ENCODE measurements around the gene CCDC73. TPM values are rescaled to one million over a fixed set of nuclear protein-coding genes. Genes with fewer than 3 reads are reported as not detected.

The CCDC73 gene
- total RNA-seq, 1 experiment from 2014 or later = not detected

DNA sequence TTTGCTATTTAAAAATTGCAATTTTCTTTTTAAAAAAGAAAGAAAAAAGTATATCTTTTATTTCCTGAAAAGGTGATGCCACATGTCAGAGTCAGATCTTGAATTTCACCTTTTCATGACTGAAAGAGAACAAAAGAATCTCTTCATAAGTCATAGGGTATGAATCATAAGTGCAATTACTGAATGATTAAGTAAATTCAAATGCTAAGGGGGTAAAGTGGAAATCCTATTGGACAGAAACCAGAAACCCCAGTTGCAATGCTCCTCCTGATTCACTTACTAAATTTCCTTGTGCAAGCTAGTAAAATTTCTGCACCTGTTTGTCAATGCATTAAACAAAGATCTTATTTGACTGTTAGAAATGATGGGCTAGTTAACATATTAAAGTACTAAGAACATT, 27.1 kb upstream of the CCDC73 start:
- Histone ChIP-seq H3K9me2 (ENCODE audit: insufficient read depth) (no peaks in the 10 kb centered on the region), H2AFZ (no peak overlapping the region), H3K27me3 (ENCODE audit: insufficient read depth, low read depth) (no peaks in the 10 kb centered on the region), H4K20me1 (ENCODE audit: insufficient read depth) (no peaks in the 10 kb centered on the region), H3K27ac (peak overlapping the region; percentile 49), H3K9me3 (ENCODE audit: insufficient read depth, low read depth) (peaks cover 8% of the 10 kb centered on the region; the same call in 1 of the 2 replicates), H3F3A (ENCODE audit: insufficient read depth, low read depth) (peaks cover 15% of the 10 kb centered on the region), H3K4me2 (peak overlapping the region; percentile 46), H3K36me3 (ENCODE audit: low read depth) (no peaks in the 10 kb centered on the region), H3K4me3 (no peak overlapping the region), H3K4me1 (replicated peaks; ENCODE audit: insufficient read depth) (peaks cover 41% of the 10 kb centered on the region), H3K79me2 (ENCODE audit: low read depth) (no peaks in the 10 kb centered on the region)
- ChIA-PET CTCF (no interaction called here), POLR2A (ENCODE audit: unreplicated experiment) (no interaction called here)
- intact Hi-C loops (cut with micrococcal nuclease; ENCODE audit: unreplicated experiment) = no loop called here
- BruUV-seq (replicated peaks) = no TSS peak
- TF ChIP-seq, protein P1, sequence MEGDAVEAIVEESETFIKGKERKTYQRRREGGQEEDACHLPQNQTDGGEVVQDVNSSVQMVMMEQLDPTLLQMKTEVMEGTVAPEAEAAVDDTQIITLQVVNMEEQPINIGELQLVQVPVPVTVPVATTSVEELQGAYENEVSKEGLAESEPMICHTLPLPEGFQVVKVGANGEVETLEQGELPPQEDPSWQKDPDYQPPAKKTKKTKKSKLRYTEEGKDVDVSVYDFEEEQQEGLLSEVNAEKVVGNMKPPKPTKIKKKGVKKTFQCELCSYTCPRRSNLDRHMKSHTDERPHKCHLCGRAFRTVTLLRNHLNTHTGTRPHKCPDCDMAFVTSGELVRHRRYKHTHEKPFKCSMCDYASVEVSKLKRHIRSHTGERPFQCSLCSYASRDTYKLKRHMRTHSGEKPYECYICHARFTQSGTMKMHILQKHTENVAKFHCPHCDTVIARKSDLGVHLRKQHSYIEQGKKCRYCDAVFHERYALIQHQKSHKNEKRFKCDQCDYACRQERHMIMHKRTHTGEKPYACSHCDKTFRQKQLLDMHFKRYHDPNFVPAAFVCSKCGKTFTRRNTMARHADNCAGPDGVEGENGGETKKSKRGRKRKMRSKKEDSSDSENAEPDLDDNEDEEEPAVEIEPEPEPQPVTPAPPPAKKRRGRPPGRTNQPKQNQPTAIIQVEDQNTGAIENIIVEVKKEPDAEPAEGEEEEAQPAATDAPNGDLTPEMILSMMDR (conservative IDR thresholded peaks at IDR 0.05) = no peak
- no peak for TF ChIP-seq EZH2 (IDR thresholded peaks at IDR 0.05; ENCODE audit: low read depth)
- peak in 1 of 2 experiments; percentile 95 for DNase-seq

DNA sequence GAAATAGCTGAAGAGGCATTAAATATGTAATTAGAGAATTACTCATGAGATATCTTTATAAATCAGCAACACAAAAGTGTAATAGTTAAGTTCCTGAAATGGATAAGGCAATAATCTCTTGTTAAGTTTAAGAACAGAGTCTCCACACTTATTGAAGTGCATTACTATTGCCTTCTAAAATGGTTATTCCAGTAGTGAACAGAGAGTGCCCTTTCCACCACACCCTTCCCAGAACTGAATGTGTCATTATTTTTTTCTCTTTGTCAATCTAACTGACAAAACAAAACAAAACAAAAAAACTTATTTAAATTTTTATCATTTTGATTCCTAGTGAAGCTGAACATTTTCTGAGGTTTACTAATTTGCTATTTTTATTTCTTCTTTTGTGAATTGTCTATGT, 26.0 kb upstream of the CCDC73 start:
- Histone ChIP-seq H3K9me2 (ENCODE audit: insufficient read depth) (no peaks in the 10 kb centered on the region), H3F3A (ENCODE audit: insufficient read depth, low read depth) (peaks cover 15% of the 10 kb centered on the region), H3K27ac (peak overlapping the region; percentile 49), H3K79me2 (ENCODE audit: low read depth) (no peaks in the 10 kb centered on the region), H3K36me3 (ENCODE audit: low read depth) (no peaks in the 10 kb centered on the region), H3K27me3 (ENCODE audit: insufficient read depth, low read depth) (no peaks in the 10 kb centered on the region), H3K9me3 (ENCODE audit: insufficient read depth, low read depth) (peaks cover 8% of the 10 kb centered on the region; the same call in 1 of the 2 replicates), H3K4me3 (no peak overlapping the region), H4K20me1 (ENCODE audit: insufficient read depth) (no peaks in the 10 kb centered on the region), H2AFZ (no peak overlapping the region), H3K4me2 (no peak overlapping the region), H3K4me1 (replicated peaks; ENCODE audit: insufficient read depth) (peaks cover 41% of the 10 kb centered on the region)
- BruUV-seq (replicated peaks) = no TSS peak
- POLR2A ChIA-PET (ENCODE audit: unreplicated experiment) = no interaction called here
- intact Hi-C loops (cut with micrococcal nuclease; ENCODE audit: unreplicated experiment) = no loop called here
- CTCF ChIA-PET = no interaction called here
- TF ChIP-seq, protein P1 (conservative IDR thresholded peaks at IDR 0.05) = no peak
- TF ChIP-seq EZH2 (IDR thresholded peaks at IDR 0.05; ENCODE audit: low read depth) = no peak
- no peak for DNase-seq

DNA sequence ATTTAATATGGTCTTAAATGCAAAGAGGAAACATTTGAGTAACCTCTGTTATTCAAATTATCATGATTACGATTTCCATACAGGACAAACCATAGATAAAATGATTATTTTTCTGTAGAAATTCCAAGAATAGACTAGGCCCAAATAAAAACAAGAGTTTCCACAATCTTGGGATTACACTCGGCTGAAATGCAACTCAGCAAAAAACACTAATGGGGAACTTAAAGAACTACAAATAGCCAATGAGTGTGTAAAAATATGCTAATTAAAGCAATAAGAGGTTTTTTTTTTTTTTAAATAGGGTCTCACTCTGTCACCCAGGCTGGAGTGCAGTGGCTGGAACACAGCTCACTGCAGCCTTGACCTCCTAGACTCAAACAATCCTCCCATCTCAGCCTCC, 24.7 kb upstream of the CCDC73 start:
- H3K36me3 ChIP-seq (ENCODE audit: low read depth) = no peaks in the 10 kb centered on the region
- intact Hi-C loops (cut with micrococcal nuclease; ENCODE audit: unreplicated experiment) = no loop called here
- no TSS peak for BruUV-seq (replicated peaks)

More for the DNA sequence above, 24.7 kb upstream of the CCDC73 start:
- Histone ChIP-seq H3F3A (ENCODE audit: insufficient read depth, low read depth) (peaks cover 15% of the 10 kb centered on the region), H3K4me1 (replicated peaks; ENCODE audit: insufficient read depth) (peaks cover 41% of the 10 kb centered on the region), H4K20me1 (ENCODE audit: insufficient read depth) (no peaks in the 10 kb centered on the region), H2AFZ (no peak overlapping the region), H3K9me3 (ENCODE audit: insufficient read depth, low read depth) (peaks cover 8% of the 10 kb centered on the region; the same call in 1 of the 2 replicates), H3K4me2 (no peak overlapping the region), H3K27ac (no peak overlapping the region), H3K27me3 (ENCODE audit: insufficient read depth, low read depth) (no peaks in the 10 kb centered on the region), H3K4me3 (no peak overlapping the region), H3K9me2 (ENCODE audit: insufficient read depth) (no peaks in the 10 kb centered on the region), H3K79me2 (ENCODE audit: low read depth) (no peaks in the 10 kb centered on the region)
- DNase-seq = no peak
- CTCF ChIA-PET = no interaction called here
- TF ChIP-seq, protein P1 (conservative IDR thresholded peaks at IDR 0.05) = no peak
- TF ChIP-seq EZH2 (IDR thresholded peaks at IDR 0.05; ENCODE audit: low read depth) = no peak
- POLR2A ChIA-PET (ENCODE audit: unreplicated experiment) = no interaction called here
